Astrocyte of the spinal cord (primary cell): ENCODE measurements around the gene ABHD17A.

Source experiments
- DNase-seq: peaks from one replicate; pipeline ENCODE4 v3.0.0; 2011; ENCODE audit warnings: low read depth, low spot score
- H3K4me3 ChIP-seq: 2 replicates; pipeline ENCODE4 v1.5.1; 2011; ENCODE audit warnings: low read depth, mild to moderate bottlenecking, low read length, moderate library complexity
- CTCF ChIP-seq: IDR thresholded peaks from 2 replicates; pipeline ENCODE4 v1.5.1; 2012; ENCODE audit warnings: low read depth, mild to moderate bottlenecking, low read length, inconsistent platforms
- in situ Hi-C: cut with HindIII; loops from 2 replicates; pipeline ENCODE4 v1.10.0; 2017; ENCODE audit warnings: low sequenced_read_pairs

Gene ABHD17A

GRCh38 chr19:1830568-1830967 lies 54.7 kb downstream of the ABHD17A start:
- TF ChIP-seq CTCF: no peak
- in situ Hi-C loops: no loop called here
- no peak for DNase-seq
- H3K4me3 ChIP-seq: no peak overlapping the region

GRCh38 chr19:1829958-1830357 lies 55.3 kb downstream of the ABHD17A start:
- TF ChIP-seq CTCF: no peak
- in situ Hi-C loops: no loop called here
- no peak overlapping the region for H3K4me3 ChIP-seq
- no peak for DNase-seq

GRCh38 chr19:1828279-1829238 lies 56.7 kb downstream of the ABHD17A start:
- no peak for DNase-seq
- no peak for TF ChIP-seq CTCF
- in situ Hi-C loops: no loop called here
- H3K4me3 ChIP-seq: no peak overlapping the region

- no peak for TF ChIP-seq CTCF
- no peak for DNase-seq
- no peak overlapping the region for H3K4me3 ChIP-seq
- in situ Hi-C loops: no loop called here
Measured at GRCh38 chr19:1827566-1828278, 57.6 kb downstream of the ABHD17A start.
